GM19463 (cell line): ENCODE results near the gene MTRF1.
A peak's percentile ranks its signal among the peaks of the same experiment; 100 is the strongest.

Experiments used
- ATAC-seq: cut with Tn5 transposase; IDR thresholded peaks from one replicate; pipeline ENCODE4 v1.9.1; 2021; ENCODE audit warnings: mild to moderate bottlenecking, moderate library complexity; ENCODE audit not compliant: unreplicated experiment

The MTRF1 gene, protein sequence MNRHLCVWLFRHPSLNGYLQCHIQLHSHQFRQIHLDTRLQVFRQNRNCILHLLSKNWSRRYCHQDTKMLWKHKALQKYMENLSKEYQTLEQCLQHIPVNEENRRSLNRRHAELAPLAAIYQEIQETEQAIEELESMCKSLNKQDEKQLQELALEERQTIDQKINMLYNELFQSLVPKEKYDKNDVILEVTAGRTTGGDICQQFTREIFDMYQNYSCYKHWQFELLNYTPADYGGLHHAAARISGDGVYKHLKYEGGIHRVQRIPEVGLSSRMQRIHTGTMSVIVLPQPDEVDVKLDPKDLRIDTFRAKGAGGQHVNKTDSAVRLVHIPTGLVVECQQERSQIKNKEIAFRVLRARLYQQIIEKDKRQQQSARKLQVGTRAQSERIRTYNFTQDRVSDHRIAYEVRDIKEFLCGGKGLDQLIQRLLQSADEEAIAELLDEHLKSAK

DNA sequence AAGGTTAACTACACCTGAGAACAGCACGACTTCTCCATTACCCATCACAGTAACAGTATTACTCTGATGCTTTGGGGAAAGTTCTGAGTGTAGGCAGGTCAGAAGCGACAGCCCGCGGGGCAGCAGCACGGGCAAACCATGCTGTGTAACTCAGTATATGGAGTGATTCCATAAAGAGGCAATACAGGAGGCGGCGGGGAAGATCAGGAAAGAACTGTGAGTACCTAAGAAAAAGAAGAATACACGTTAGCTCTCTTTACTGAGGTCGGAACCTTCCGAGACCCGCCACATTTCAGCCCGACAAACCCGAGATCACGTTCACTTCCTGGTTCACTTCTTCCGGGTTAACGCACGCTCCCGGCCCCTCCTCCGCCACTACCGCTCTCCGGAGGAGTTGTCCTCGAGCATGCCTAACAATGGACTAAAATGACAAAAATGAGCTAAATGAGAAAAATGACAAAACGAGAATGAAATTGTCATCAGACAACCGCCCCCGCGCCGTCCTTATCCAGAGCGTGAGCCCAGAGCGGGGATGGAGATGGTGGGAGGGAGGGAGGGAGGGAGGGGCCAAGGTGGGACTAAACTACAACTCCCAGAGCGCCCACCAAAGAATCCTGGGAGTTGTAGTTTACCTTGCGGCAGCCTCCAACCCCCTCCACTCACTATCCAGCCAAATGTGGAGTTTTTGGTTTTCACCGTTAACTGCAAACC is at the start of gene MTRF1:
TSS of gene MTRF1 (minus strand) at position 316 of the 711 bp plus-strand sequence. CDS start 2,669 bp downstream, outside the sequence.
- peak; percentile 93 for ATAC-seq

DNA sequence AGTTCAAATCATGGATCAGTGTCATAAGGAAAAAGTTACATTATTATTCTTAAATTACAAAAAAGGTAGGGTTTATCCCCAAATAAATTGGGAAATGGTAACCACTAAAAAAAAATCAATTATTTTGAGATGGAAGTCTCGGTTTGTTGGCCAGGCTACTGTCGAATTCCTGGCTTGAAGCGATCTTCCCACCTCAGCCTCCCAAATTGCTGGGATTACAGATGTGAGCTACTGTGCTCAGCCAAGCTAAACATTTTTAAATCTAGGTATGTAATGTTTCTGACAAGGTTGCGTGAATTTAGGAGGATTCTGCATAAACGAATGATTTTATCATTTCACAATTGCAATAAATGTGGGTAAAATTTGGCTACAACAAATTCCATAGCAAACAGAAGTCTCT is 49.7 kb upstream of the MTRF1 start:
- ATAC-seq, result no peak

DNA sequence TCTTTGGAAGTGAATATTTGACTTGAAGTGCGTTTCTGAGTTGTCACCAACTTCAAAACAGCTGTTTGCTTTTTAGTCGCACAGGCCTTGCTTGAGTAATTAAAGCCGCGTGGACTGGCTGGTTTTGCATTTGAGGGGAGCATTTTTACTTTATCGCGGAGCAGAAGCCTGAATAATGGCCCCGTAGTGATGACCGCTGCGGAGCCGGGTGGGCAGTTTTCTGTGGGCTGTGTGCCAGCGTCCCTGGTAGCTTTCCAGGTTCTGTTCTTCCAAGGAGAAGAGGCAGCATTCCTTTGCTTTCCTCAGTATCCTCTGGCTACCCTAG is 48.8 kb upstream of the MTRF1 start:
- ATAC-seq, result no peak

DNA sequence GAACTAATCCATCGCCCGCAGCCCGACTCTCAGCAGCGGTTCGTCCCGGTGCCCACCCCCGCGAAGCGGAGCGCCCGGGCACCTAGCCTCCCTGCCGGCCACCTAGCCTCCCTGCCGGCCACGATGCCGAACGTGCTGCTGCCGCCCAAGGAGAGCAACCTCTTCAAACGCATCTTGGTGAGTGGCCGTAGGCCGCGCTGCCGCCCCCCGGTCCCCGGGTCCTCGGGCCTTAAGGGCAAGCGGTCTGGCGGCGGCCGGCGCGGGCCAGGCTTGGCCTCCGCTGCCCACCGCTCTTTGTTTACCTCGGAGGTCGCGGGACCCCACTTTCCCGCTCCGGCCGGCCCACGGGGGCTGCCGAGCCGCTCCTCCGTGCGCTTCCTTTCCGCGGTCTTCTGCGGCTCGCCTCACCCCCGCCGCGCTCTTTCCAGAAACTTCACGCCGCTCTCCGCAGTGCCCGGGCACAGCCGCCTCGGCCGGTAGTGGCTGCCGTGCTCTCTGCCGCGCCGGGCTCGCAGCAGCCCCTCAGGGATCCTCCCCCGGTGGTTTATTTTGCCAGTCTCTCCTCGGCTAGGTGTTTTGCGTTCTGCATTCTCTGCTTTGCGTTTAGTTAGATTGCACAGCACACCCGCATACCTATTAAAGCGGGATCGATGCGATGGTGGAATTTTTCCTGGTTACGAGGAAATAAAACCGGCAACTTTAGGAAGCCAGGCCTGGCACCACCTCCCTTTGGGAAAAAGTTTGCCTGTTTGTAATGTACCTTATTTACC is 48.2 kb upstream of the MTRF1 start:
- peak; percentile 46 for ATAC-seq

DNA sequence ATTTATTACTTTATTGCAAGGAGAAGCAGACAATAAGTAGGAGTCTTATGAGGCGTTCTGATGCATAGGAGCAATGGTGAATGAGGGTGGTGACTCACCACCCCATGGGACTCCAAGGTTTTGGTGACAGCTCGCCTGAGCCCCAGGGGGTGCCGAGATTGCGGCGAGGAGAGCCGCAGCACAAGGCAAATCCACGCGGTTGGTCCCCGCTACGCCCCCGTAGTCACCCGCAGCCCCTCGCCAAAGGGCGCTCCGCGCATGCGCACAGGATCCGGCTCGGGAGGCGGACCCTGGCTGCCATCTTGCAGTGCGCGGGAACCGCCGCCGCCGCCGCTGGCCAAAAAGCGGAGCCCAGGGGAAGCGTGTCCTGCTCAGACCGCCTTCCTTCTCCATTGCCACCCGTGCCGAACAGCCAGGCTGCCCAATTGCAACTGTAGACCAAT is 47.6 kb upstream of the MTRF1 start, which contains the start of gene NAA16:
TSS of gene NAA16 (plus strand) at position 305 of the 443 bp plus-strand sequence. CDS start 262 bp downstream, outside the sequence.
- ATAC-seq, result peak; percentile 67

DNA sequence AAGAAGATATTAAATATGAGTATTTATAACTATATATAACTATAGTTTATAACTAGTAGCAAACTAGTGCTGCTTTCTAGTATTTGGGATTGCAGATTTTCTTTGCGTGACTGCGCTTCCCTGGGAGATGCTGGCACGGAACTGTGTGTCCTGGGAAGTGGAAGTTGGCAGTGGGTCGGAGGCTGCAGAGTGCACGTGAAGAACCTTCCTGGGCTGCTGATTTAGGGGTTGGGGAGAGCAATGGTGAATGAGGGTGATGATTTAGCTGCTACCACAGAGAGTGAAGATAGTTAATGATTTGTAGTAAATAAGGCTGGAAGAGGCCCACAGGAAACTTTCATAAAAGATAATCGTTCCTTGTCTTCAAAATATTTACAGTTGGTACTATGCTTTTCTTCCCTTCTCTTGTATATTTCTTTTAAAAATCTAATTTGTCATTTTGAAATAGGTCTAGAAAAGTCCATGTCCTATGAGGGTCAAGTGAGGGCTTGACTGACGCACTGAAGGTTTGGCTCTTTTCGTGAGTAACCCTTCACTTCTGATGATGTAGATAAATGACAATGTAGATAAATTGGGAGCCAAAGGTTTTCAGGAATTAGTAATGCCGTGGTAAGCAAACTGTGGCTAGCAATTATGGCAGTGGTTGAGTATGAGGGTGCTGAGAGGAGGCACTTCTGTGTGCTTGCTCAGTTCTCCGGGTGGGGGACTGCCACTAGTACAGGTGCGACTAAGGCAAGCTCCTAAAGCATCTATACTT is 44.7 kb upstream of the MTRF1 start:
- no peak for ATAC-seq

DNA sequence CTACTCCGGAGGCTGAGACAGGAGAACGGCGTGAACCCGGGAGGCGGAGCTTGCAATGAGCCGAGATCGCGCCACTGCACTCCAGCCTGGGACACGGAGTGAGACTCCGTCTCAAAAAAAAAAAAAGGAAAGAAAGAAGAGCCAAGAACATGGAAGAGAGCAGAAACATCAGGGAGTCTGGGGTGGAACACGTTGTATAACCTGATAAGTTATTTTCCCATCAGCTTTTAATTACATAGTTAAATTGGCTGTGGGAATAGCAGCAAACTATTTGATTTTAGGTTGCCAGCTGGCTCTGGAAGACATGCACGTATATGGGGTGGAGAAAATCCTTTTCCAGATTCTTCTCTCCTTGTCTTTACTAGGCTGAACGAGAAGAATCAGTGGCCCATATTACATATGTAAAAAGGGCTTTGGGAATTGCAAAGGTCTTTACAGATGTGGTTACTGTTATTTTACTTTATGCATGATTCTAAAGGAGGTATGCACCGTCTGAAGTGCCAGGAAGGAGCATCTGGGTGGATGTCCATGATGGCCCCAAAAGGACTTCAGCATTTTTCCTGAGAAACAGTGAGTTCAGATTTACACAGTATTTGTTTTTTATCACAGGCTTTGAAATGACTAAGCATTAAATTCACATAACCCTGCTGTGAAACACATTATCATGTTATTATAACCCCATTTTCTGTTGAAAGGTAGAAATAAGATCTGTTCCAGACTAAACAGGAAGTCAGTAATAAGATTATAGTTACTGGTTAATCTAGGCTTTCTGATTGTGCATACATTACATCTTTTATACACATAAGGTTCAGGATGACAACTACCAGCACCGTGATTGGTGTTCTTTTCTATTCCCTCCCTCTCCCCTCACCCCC is 43.1 kb upstream of the MTRF1 start:
- ATAC-seq, result no peak

DNA sequence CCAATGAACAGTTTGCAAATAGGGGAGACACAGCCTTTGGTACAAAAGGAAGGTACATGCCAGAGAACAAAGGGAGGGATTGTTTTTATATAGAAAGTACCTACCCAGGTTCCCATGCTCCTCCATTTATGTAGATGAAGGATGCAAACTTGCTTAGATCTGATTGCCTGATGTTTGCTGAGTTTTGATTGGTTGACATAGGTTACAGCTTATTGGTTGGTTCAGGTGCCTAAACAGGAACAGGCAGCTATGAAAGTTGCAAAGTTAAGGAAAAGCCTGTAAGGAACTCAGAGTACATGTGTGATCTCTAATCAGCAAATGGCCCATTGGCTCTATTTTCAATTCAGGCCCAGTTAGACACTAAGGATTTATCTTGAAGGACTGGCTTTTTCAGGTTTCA is 41.2 kb upstream of the MTRF1 start:
- no peak for ATAC-seq

DNA sequence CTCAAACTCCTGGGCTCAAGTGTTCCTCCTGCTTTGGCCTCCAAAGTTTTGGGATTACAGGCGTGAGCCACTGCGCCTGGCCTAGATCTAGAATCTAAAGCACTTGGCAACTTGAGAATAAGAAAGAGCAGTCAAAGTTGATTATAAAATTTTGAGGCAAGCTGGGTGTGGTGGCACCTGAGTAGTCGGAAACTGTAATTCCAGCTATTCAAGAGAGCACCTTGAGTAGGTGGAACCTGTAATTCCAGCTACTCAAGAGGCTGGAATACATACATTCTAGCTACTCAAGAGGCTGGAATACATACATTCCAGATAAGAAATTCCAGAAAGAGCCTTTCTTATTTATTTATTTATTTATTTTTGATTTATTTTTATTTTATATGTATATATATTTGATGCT is 39.4 kb upstream of the MTRF1 start:
- ATAC-seq, result no peak

DNA sequence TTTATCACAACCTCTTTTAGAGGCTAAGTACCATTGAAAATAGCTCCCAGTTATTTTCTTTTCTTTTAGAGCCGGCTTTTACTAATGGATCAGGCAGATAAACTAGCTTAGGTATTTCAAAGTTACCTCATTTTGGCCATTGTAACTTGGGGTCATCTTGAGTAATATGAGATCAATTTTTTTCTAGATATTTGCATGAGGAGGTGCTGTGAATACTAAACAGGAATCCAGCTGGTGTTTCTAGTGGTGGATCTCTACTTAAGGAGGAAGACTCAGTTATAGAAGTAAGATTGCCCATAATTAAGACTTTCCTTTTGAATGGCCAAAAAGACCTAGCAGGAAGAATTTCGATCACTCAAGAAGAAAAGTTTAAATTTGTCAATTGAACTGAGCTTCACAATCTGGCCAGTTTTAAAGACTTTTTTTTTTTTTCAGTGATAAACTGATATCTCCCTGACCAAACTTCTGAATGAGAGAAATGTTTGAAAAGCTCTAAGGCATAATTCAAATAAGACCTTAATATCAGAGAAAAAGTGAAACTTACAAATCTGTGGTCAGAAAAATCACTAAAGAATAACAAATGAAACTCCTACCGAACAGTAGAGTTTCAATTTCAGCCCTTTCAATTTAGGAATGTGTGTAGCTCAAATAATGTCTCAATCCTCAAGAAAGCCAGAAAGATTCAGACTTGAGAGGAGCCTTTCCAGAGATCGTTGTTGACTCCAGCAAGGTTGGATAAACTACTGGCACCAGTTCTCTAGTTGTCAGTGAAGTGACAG is 36.1 kb upstream of the MTRF1 start:
- peak; percentile 61 for ATAC-seq

DNA sequence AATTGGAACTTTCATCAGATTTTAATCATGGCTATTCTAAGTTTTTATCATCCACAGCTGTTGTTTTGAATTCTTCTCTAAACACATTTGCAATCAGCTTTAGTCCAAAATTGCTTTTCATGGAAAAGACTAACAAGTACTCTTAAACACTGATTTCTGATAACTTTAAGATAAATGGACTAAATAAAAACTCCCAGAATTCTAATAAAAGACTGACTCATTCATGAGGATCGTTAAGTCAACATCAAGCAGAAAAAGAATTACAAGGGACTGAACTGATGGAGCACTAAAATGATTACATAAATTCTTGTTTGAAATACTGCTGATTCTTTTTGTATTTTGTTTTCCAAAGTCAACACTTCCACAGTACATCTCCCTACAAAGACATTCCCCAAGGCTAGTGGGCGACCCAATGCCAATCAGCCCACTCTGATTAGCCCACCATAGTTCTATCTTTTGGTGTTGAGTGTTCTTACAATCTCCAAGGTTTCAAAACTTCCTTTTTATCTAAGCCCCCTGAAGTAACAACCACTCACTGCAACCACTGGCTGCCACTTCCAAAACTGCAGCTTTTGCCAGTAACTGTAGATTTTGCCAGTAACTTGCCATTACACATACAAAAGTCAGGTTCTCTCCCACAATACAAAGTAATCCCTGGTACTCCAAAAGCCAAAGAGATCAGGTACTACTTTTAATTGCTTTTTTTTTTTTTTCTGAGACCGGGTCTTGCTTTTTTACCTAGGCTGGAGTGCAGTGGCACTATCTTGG is 33.7 kb upstream of the MTRF1 start:
- no peak for ATAC-seq

DNA sequence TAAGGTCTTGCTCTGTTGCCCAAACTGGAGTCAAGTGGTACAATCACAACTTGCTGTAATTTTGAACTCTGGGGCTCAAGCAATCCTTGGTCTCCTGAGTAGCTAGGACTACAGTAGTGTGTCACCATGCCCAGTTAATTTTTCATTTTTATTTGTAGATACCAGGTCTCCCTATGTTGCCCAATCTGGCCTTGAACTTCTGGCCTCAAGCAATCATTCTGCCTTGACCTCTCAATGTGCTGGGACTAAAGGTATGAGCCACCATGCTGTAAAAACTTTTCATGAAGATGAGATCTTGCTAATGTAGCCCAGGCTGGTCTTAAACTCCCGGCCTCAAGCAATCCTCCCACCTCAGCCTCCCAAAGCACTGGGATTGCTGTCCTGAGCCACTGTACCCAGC is 32.6 kb upstream of the MTRF1 start:
- no peak for ATAC-seq

DNA sequence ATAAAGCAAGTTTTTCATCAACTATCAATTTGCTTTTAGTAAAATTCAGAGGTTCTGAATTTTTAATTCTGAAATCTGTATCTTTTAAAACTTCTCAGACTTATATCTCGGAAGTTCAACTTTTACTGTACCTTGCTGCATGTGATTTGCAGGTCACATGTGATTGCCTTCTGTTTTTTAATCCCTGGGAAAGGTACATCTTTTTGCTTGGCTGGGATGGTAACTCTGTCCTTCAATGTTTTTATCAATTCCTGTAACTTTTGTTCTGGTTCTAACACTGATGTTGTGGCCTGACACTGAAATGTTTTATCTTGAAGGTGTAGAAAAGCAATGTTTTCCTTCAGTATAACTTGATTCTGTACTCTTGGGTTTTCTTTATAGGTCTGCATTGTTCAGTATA is 31.5 kb upstream of the MTRF1 start:
- no peak for ATAC-seq

DNA sequence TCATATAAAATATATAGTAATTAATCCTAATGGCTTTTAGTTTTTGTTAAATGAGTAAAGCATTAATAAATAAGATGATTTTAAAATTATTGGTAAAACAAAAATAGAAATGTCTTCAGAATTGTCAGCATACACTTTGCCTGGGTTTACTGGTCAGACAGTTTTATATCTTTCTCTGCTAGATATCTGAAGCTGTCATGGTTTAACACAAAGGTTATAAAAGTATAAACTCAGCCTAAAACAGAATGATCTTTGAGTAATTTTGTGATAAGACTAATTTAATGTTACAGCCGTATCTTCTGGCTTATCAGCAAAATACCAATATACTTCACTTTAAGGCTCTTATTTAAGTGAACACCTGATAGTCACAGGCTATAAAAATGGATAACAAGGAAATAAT is 29.9 kb upstream of the MTRF1 start:
- ATAC-seq, result no peak

DNA sequence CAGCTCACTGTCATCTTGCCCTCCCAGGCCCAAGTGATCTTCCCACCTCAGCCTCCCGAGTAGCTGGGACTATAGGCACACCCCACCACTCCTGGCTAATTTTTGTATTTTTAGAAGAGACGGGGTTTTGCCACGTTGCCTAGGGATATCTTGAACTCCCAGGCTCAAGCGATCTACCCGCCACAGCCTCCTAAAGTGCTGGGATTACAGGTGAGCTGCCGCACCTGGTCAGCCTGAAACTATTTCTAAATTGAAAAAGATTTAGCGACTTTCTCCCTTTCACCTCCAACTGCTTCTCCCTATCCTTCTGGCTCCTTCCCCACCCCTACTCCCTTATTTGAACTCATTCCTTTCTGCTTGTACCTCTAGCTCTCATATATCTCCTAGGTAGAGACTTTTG is 27.9 kb upstream of the MTRF1 start:
- no peak for ATAC-seq

DNA sequence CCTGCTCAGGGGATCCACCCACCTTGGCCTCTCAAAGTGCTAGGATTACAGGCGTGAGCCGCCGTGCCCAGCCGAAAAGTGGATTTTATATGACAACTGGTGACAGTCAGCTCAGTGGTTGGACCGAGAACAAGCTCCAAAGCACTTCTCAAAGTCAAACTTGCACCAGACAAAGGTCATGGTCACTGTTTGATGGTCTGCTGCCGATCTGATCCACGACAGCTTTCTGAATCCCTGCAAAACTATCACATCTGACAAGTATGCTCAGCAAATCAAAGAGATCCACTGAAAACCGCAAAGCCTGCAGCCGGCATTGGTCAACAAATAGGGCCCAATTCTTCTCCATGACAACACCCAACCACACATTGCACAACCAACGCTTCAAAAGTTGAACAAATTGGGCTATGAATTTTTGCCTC is 26.1 kb upstream of the MTRF1 start:
- no peak for ATAC-seq

DNA sequence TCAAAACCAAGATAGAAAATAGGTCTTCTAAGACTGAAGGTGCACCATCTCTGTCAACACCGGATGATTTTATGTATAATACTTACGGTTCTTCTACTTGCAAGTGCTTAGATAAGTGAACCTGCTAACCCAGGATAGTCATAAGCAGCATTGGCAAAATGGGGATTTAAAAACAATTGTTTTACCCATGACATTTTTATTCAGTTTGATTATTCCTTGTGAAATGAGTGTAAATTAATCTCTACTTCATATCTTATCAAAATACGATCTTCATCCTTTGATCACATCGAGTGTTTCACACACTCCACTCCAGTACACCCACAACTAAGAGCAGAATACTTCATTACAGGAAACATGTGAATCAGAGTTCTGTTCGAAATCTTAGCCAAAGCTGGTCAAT is 23.0 kb upstream of the MTRF1 start:
- ATAC-seq, result no peak
